Left kidney (tissue), 2 donors: ENCODE data around the gene HCAR3. TPM values are rescaled to one million over a fixed set of nuclear protein-coding genes. Genes with fewer than 3 reads are reported as not detected.

Experiments used
- DNase-seq: peaks from one replicate; pipeline ENCODE4 v3.0.0-alpha.2; 2013
- polyA plus RNA-seq: library from polyadenylated mRNA; unstranded; fragments of 120-200 nt; gene quantifications from one replicate; pipeline ENCODE4 v1.2.1, GENCODE V29; 2013; ENCODE audit not compliant: insufficient read length

The HCAR3 gene
- polyA plus RNA-seq, 1 donor = 0.30 TPM

GRCh38 chr12:122669397-122670070 is 47.1 kb downstream of the HCAR3 start:
- DNase-seq = no peak

DNA sequence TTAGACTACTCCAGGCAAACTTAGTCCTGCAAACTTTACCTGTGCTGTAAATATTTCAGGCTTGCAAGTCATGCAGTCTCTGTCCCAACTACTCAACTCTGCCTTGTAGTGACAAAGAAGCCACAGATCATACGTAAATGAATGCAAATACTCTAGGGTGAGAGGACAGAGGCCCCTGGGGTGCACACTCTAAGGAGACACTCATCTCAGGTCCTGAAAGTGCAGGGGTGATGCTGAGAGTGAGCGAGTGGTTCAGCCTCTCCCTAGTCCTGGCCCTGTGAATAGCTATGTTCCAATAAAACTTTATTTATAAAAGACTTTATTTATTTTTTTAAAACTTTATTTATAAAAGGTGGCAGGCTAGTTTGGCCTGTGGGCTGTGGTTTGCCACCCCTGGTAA is 48.3 kb downstream of the HCAR3 start:
- no peak for DNase-seq

DNA sequence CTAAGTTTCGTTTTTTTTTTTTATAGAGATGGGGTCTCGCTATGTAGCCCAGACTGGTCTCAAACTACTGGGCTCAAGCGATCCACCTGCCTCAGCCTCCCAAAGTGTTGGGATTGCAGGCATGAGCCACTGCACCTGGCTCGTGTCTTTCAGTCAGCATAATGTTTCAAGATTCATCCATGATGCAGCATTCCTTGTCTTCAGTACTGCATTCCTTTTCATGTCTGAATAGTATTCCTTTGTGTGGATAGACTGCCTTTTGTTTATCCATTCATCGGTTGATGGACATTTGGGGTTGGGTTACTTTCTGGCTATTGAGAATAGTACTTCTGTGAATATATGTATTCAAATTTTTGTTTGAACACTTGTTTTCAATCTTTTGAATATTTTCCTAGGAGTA is 50.9 kb downstream of the HCAR3 start:
- DNase-seq = no peak

DNA sequence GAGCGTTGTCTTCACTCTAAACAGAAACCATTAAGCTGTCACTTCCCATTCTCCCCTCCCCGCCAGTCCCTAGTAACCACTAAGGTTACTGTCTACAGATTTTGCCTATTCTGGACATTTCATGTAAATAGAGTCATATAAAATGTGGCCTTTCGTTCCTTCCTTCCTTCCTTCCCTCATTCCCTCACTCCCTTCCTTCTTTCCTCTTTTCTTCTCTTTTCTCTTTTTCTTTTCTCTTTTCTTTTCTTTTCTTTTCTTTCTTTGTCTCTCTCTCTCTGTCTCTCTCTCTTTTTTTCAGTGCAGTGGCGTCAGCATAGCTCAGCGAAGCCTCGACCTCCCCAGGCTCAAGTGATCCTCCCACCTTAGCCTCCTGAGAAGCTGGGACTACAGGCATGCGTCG is 51.3 kb downstream of the HCAR3 start:
- no peak for DNase-seq

Other genes with a start within 250 kb of the HCAR3 start
- gene ZCCHC8, start 215.9 kb downstream of the HCAR3 start, polyA plus RNA-seq = 57.2 TPM
- gene RSRC2, start 189.9 kb downstream of the HCAR3 start, polyA plus RNA-seq = 262 TPM
- gene KNTC1, start 189.6 kb downstream of the HCAR3 start, polyA plus RNA-seq = 80.0 TPM
- gene HCAR2, start 13.5 kb downstream of the HCAR3 start, polyA plus RNA-seq = 0.57 TPM
- gene HCAR1, start 14.0 kb upstream of the HCAR3 start, polyA plus RNA-seq = 3.0 TPM
- gene DENR, start 36.0 kb upstream of the HCAR3 start, polyA plus RNA-seq = 110 TPM
- 0.60 TPM for gene CCDC62, start 57.8 kb upstream of the HCAR3 start, polyA plus RNA-seq
- gene HIP1R, start 118.6 kb upstream of the HCAR3 start, polyA plus RNA-seq = 82.4 TPM
- 23.3 TPM for gene VPS37B, start 179.3 kb upstream of the HCAR3 start, polyA plus RNA-seq
- 8.4 TPM for gene ABCB9, start 249.7 kb upstream of the HCAR3 start, polyA plus RNA-seq